ENCODE measurements around the gene CBFB. TPM values are rescaled to one million over a fixed set of nuclear protein-coding genes. Genes with fewer than 3 reads are reported as not detected.

Gene CBFB
- total and polyA plus RNA-seq, 9 of the 15 experiments (the other 6 are each of a cell fraction or from before 2014, with no cell fraction given), result 22.0 to 112 (median 66.5) TPM

GRCh38 chr16:67101311-67102082, 72.5 kb downstream of the CBFB start:
- H3K4me1 ChIP-seq (replicated peaks in 1 of 2; ENCODE audit: control insufficient read depth in 2 of 2, insufficient read depth in 2 of 2, low read length in 2 of 2), result no peaks in the 10 kb centered on the region
- TF ChIP-seq NFE2L1 (tag; IDR thresholded peaks at IDR 0.05; ENCODE audit: borderline replicate concordance, low read depth), result no peak
- no peak for TF ChIP-seq SREBF1 (IDR thresholded peaks at IDR 0.05; ENCODE audit: borderline replicate concordance, low read depth, low read length)
- no peak for TF ChIP-seq MAFG (tag; conservative IDR thresholded peaks at IDR 0.05)
- in situ Hi-C loops (cut with MboI), result no loop called here
- H3K9ac ChIP-seq (ENCODE audit: insufficient read depth in 1 of 2, low read depth in 2 of 2, low read length in 2 of 2), result no peak overlapping the region
- intact Hi-C loops (cut with micrococcal nuclease), result loop anchor here (1.0 to 5.0 kb wide), 3 partner anchors 83 to 154 kb away; no protein-coding TSS in a partner anchor
- ChIA-PET POLR2A (interaction anchor here (1.1 kb wide), 1 partner anchor 141 kb away, joined by 3 read pairs; no protein-coding TSS in a partner anchor), CTCF (ENCODE audit: low intra/inter-chr PET ratio) (interaction anchor here (1.5 to 2.8 kb wide), 4 partner anchors 84 to 154 kb away, joined by 4 to 25 read pairs (median 8); no protein-coding TSS in a partner anchor)
- no peaks in the 10 kb centered on the region for H3K27me3 ChIP-seq (ENCODE audit: control insufficient read depth in 2 of 2, insufficient read depth in 2 of 2, low read length in 2 of 2)
- no peak for DNase-seq (ENCODE audit: extremely low read depth in 1 of 4, low spot score in 3 of 4)
- no peak for FAIRE-seq
- no peaks in the 10 kb centered on the region for H3K9me3 ChIP-seq (replicated peaks; ENCODE audit: control insufficient read depth, insufficient read depth, low read depth, low read length)
- no peak for ATAC-seq
- no peaks in the 10 kb centered on the region for H4K20me1 ChIP-seq (replicated peaks; ENCODE audit: control insufficient read depth, insufficient read depth, low read length)
- peaks cover 27% of the 10 kb centered on the region; the same call in 1 of the 3 replicates for H3K36me3 ChIP-seq (ENCODE audit: control insufficient read depth, insufficient read depth, low read length)
- BruUV-seq (replicated peaks), result no TSS peak
- H3K4me3 ChIP-seq, result no peak overlapping the region
- H3K27ac ChIP-seq (ENCODE audit: extremely low read depth, low read depth, low read length), result no peak overlapping the region
- no peaks in the 10 kb centered on the region for H3K79me2 ChIP-seq (ENCODE audit: control insufficient read depth, insufficient read depth, low read length)
- no peaks in the 10 kb centered on the region for H3K9me1 ChIP-seq (ENCODE audit: control insufficient read depth, insufficient read depth, low read length)
- 79% methylated on average over 4 of the region's 4 CpGs for WGBS (ENCODE audit: insufficient coverage, low coverage, missing lambda C conversion rate)
- H3K4me2 ChIP-seq (ENCODE audit: insufficient read depth, low read length), result no peak overlapping the region
- no peak overlapping the region for H2AFZ ChIP-seq (ENCODE audit: low read depth, low read length)

- ChIA-PET POLR2A (interaction anchor here (0.9 to 1.4 kb wide), 3 partner anchors 11 to 86 kb away, joined by 3 to 4 read pairs (median 3); no protein-coding TSS in a partner anchor), CTCF (ENCODE audit: low intra/inter-chr PET ratio) (interaction anchor here (0.6 to 0.7 kb wide), 2 partner anchors 58 to 153 kb away, joined by 3 to 4 read pairs; no protein-coding TSS in a partner anchor)
- peaks cover 2 to 3% of the 10 kb centered on the region in 2 experiments; a peak in 4 of 5 replicates for H3K4me1 ChIP-seq (replicated peaks in 1 of 2; ENCODE audit: control insufficient read depth in 2 of 2, insufficient read depth in 2 of 2, low read length in 2 of 2)
- H3K36me3 ChIP-seq (ENCODE audit: control insufficient read depth, insufficient read depth, low read length), result peaks cover 23% of the 10 kb centered on the region; the same call in 1 of the 3 replicates
- ATAC-seq (peak; percentile 96), FAIRE-seq (peak; percentile 75), DNase-seq (ENCODE audit: extremely low read depth in 1 of 4, low spot score in 3 of 4) (peak in 2 of 4 experiments; percentile 41 to 59)
- in situ Hi-C loops (cut with MboI), result no loop called here
- no peak overlapping the region for H3K4me3 ChIP-seq
- H3K79me2 ChIP-seq (ENCODE audit: control insufficient read depth, insufficient read depth, low read length), result no peaks in the 10 kb centered on the region
- H3K9ac ChIP-seq (ENCODE audit: insufficient read depth in 1 of 2, low read depth in 2 of 2, low read length in 2 of 2), result no peak overlapping the region
- H3K27me3 ChIP-seq (ENCODE audit: control insufficient read depth in 2 of 2, insufficient read depth in 2 of 2, low read length in 2 of 2), result no peaks in the 10 kb centered on the region
- no TSS peak for BruUV-seq (replicated peaks)
- 58% methylated on average over 4 of the region's 4 CpGs for WGBS (ENCODE audit: insufficient coverage, low coverage, missing lambda C conversion rate)
- H3K9me1 ChIP-seq (ENCODE audit: control insufficient read depth, insufficient read depth, low read length), result no peaks in the 10 kb centered on the region
- no peak overlapping the region for H2AFZ ChIP-seq (ENCODE audit: low read depth, low read length)
- no peak overlapping the region for H3K4me2 ChIP-seq (ENCODE audit: insufficient read depth, low read length)
- no peak overlapping the region for H3K27ac ChIP-seq (ENCODE audit: extremely low read depth, low read depth, low read length)
- H3K9me3 ChIP-seq (replicated peaks; ENCODE audit: control insufficient read depth, insufficient read depth, low read depth, low read length), result no peaks in the 10 kb centered on the region
- H4K20me1 ChIP-seq (replicated peaks; ENCODE audit: control insufficient read depth, insufficient read depth, low read length), result no peaks in the 10 kb centered on the region
- intact Hi-C loops (cut with micrococcal nuclease), result loop anchor here (5.0 kb wide), 1 partner anchor 157 kb away; no protein-coding TSS in a partner anchor
- no peak for TF ChIP-seq ZNF609 (CRISPR knock-in tag; IDR thresholded peaks at IDR 0.05; ENCODE audit: borderline replicate concordance)
- TF ChIP-seq SMARCC2 (IDR thresholded peaks at IDR 0.05; ENCODE audit: low read depth), result no peak
- no peak for TF ChIP-seq BACH1 (tag; IDR thresholded peaks at IDR 0.05)
- TF ChIP-seq ZNF165 (CRISPR knock-in tag; IDR thresholded peaks at IDR 0.05; ENCODE audit: borderline replicate concordance), result no peak
- no peak for TF ChIP-seq ZNF12 (CRISPR knock-in tag; IDR thresholded peaks at IDR 0.05)
These were observed 75.1 kb downstream of the CBFB start for GRCh38 chr16:67104061-67104460.
